Endodermal cell (in vitro differentiated cells): ENCODE measurements around the gene CEACAM4. TPM values are rescaled to one million over a fixed set of nuclear protein-coding genes. Genes with fewer than 3 reads are reported as not detected.

Source experiments
- DNase-seq: peaks from one replicate; pipeline ENCODE4 v3.0.0-alpha.2; 2017
- H3K27ac ChIP-seq: 2 replicates; pipeline ENCODE4 v1.5.1; 2013; ENCODE audit warnings: mild to moderate bottlenecking, low read depth, low read length, moderate library complexity
- H3K27me3 ChIP-seq: 2 replicates; pipeline ENCODE4 v1.6.1; 2013; ENCODE audit warnings: mild to moderate bottlenecking, low read length, moderate library complexity; ENCODE audit not compliant: insufficient read depth, control insufficient read depth, poor library complexity, severe bottlenecking
- H3K36me3 ChIP-seq: 2 replicates; pipeline ENCODE4 v1.7.0; 2013; ENCODE audit warnings: mild to moderate bottlenecking, low read length, moderate library complexity; ENCODE audit not compliant: control insufficient read depth, insufficient read depth
- H3K4me1 ChIP-seq: one replicate; pipeline ENCODE4 v1.7.0; 2013; ENCODE audit warnings: low read length; ENCODE audit not compliant: control insufficient read depth, insufficient read depth
- H3K4me3 ChIP-seq: 2 replicates; pipeline ENCODE4 v1.5.1; 2013; ENCODE audit warnings: mild to moderate bottlenecking, low read length, moderate library complexity
- H3K9ac ChIP-seq: 2 replicates; pipeline ENCODE4 v1.6.1; 2013; ENCODE audit warnings: mild to moderate bottlenecking, low read length, moderate library complexity; ENCODE audit not compliant: poor library complexity, severe bottlenecking; ENCODE audit errors: extremely low read depth
- H3K9me3 ChIP-seq: 2 replicates; pipeline ENCODE4 v1.6.1; 2013; ENCODE audit warnings: mild to moderate bottlenecking, low read length, moderate library complexity; ENCODE audit not compliant: control insufficient read depth
- H3K27ac Mint-ChIP-seq: 2 replicates; pipeline ENCODE4 v1.8.0; 2020; ENCODE audit warnings: mixed read lengths
- H3K27me3 Mint-ChIP-seq: 2 replicates; pipeline ENCODE4 v1.8.0; 2021; ENCODE audit warnings: mild to moderate bottlenecking, mixed read lengths; ENCODE audit not compliant: insufficient read depth
- H3K36me3 Mint-ChIP-seq: 2 replicates; pipeline ENCODE4 v1.8.0; 2020; ENCODE audit warnings: low read depth, mixed read lengths
- H3K4me1 Mint-ChIP-seq: 2 replicates; pipeline ENCODE4 v1.8.0; 2020; ENCODE audit warnings: mixed read lengths
- H3K4me3 Mint-ChIP-seq: 2 replicates; pipeline ENCODE4 v1.8.0; 2020; ENCODE audit warnings: mild to moderate bottlenecking, moderate library complexity, mixed read lengths
- H3K9me3 Mint-ChIP-seq: 2 replicates; pipeline ENCODE4 v1.8.0; 2020; ENCODE audit warnings: mild to moderate bottlenecking, mixed read lengths
- CTCF ChIP-seq: fragments of 200-600 bp; sonication (generic); conservative IDR thresholded peaks from 2 replicates; pipeline ENCODE4 v1.5.0; 2021; ENCODE audit warnings: antibody characterized with exemption, mild to moderate bottlenecking
- WGBS, 2 experiments: methylation state at CpG; one replicate each; pipeline versions ENCODE4 v1.1.5 to v1.1.7; 2013; ENCODE audit warnings: missing lambda C conversion rate in 2 of 2, mixed read lengths in 1 of 2; ENCODE audit not compliant: insufficient coverage in 1 of 2, insufficient read length in 1 of 2; 5-methylcytosine and 5-hydroxymethylcytosine counted together
- total RNA-seq, 2 donors: library from RNA; stranded (reverse); fragmentation: NEBNext Ultra II Directional in 1 of 2; extraction: Animal tissue kit (Norgen Biotek cat#: 25700) in 1 of 2; gene quantifications; 2 replicates in 1 of 2; 3 replicates in 1 of 2; pipeline ENCODE4 v1.2.1, GENCODE V29; 2021

CEACAM4 gene
- total RNA-seq, 2 donors from 2014 or later, result not detected

- Mint-ChIP-seq H3K36me3 (no peaks in the 10 kb centered on the region), H3K4me1 (peaks cover 5% of the 10 kb centered on the region), H3K27me3 (peaks cover 18% of the 10 kb centered on the region), H3K27ac (no peak overlapping the region), H3K9me3 (peaks cover 21% of the 10 kb centered on the region), H3K4me3 (no peak overlapping the region)
- Histone ChIP-seq H3K27me3 (peaks cover 17% of the 10 kb centered on the region), H3K4me3 (no peak overlapping the region), H3K9me3 (no peaks in the 10 kb centered on the region), H3K27ac (no peak overlapping the region), H3K9ac (no peak overlapping the region), H3K36me3 (no peaks in the 10 kb centered on the region), H3K4me1 (no peaks in the 10 kb centered on the region)
- DNase-seq, result peak; percentile 83
- WGBS, 2 experiments, result 26 to 100% methylated on average over 1 to 4 of the region's 4 CpGs
- peak; percentile 74 for TF ChIP-seq CTCF
Observed at GRCh38 chr19:41595258-41595889, 31.5 kb downstream of the CEACAM4 start.

GRCh38 chr19:41591951-41592562, 34.8 kb downstream of the CEACAM4 start:
- no peak for DNase-seq
- H3K9me3 ChIP-seq, result no peaks in the 10 kb centered on the region
- Mint-ChIP-seq H3K27me3 (peaks cover 17% of the 10 kb centered on the region), H3K9me3 (peaks cover 45% of the 10 kb centered on the region), H3K27ac (no peak overlapping the region), H3K4me3 (no peak overlapping the region), H3K36me3 (no peaks in the 10 kb centered on the region), H3K4me1 (no peaks in the 10 kb centered on the region)
- H3K27me3 ChIP-seq, result peaks cover 17% of the 10 kb centered on the region
- WGBS, 2 experiments, result 47 to 60% methylated on average over 3 to 5 of the region's 5 CpGs
- no peaks in the 10 kb centered on the region for H3K36me3 ChIP-seq
- H3K4me3 ChIP-seq, result no peak overlapping the region
- H3K27ac ChIP-seq, result no peak overlapping the region
- H3K9ac ChIP-seq, result no peak overlapping the region
- H3K4me1 ChIP-seq, result no peaks in the 10 kb centered on the region
- no peak for TF ChIP-seq CTCF

- H3K27ac Mint-ChIP-seq, result no peak overlapping the region
- no peaks in the 10 kb centered on the region for H3K4me1 Mint-ChIP-seq
- H3K36me3 ChIP-seq, result no peaks in the 10 kb centered on the region
- H3K27me3 Mint-ChIP-seq, result peaks cover 9% of the 10 kb centered on the region
- DNase-seq, result no peak
- peaks cover 6% of the 10 kb centered on the region for H3K27me3 ChIP-seq
- H3K36me3 Mint-ChIP-seq, result no peaks in the 10 kb centered on the region
- H3K9me3 Mint-ChIP-seq, result peaks cover 55% of the 10 kb centered on the region
- H3K4me3 ChIP-seq, result no peak overlapping the region
- no peaks in the 10 kb centered on the region for H3K9me3 ChIP-seq
- no peaks in the 10 kb centered on the region for H3K4me1 ChIP-seq
- H3K27ac ChIP-seq, result no peak overlapping the region
- no peak overlapping the region for H3K9ac ChIP-seq
- TF ChIP-seq CTCF, result no peak
- no peak overlapping the region for H3K4me3 Mint-ChIP-seq
Observed at GRCh38 chr19:41590936-41591335, 35.9 kb downstream of the CEACAM4 start.
